Right lobe of liver (tissue), 6 donors: ENCODE measurements around the gene UBE2Q2. TPM values are rescaled to one million over a fixed set of nuclear protein-coding genes. Genes with fewer than 3 reads are reported as not detected.
"Not testable (repeated sequence)": the region's sequence is repeated elsewhere in the genome, so short reads cannot be mapped to it uniquely, and the experiment has no call there.

Experiments used
- ATAC-seq, 4 donors: fragments of 200-7000 bp; cut with Tn5 transposase; one replicate each; pipeline ENCODE4 v1.9.1; 2020; ENCODE audit warnings: mild to moderate bottlenecking in 4 of 4, moderate library complexity in 4 of 4
- DNase-seq, 3 donors: peaks; one replicate each; pipeline ENCODE4 v3.0.0-alpha.2; 2020
- H3K27ac ChIP-seq, 3 donors: fragments of 200-600 bp; one replicate each; pipeline ENCODE4 v1.8.0; 2022
- H3K27me3 ChIP-seq, 2 donors: fragments of 200-600 bp; one replicate each; pipeline ENCODE4 v1.8.0; 2022
- H3K36me3 ChIP-seq, 4 donors: fragments of 200-600 bp; sonication (generic) in 1 of 4; one replicate each; pipeline versions ENCODE4 v1.5.1 to v1.8.0; 2017 to 2022; ENCODE audit warnings: control low read depth in 1 of 4
- H3K4me1 ChIP-seq, 4 donors: fragments of 200-600 bp; sonication (generic) in 1 of 4; one replicate each; pipeline versions ENCODE4 v1.5.1 to v1.8.0; 2017 to 2022; ENCODE audit warnings: control low read depth in 1 of 4
- H3K4me3 ChIP-seq, 3 donors: fragments of 200-600 bp; one replicate each; pipeline ENCODE4 v1.8.0; 2022
- H3K9me3 ChIP-seq, 4 donors: fragments of 200-600 bp; sonication (generic) in 1 of 4; one replicate each; pipeline versions ENCODE4 v1.5.1 to v1.8.0; 2017 to 2022; ENCODE audit warnings: control low read depth in 1 of 4
- POLR2A ChIP-seq: fragments of 450-650 bp; IDR thresholded peaks from one replicate; pipeline ENCODE4 v1.6.1; 2017; ENCODE audit warnings: antibody characterized with exemption, mild to moderate bottlenecking
- WGBS: methylation state at CpG from one replicate; pipeline ENCODE4 v1.1.6; 2018; ENCODE audit warnings: low coverage, low lambda C conversion rate; ENCODE audit not compliant: insufficient coverage; ENCODE audit errors: missing lambda C conversion rate; 5-methylcytosine and 5-hydroxymethylcytosine counted together
- intact Hi-C, 2 donors: fragments of 100-400 bp; cut with DNase I; formaldehyde crosslinking; loops; one replicate each; pipeline versions ENCODE4 v1.11.2 to v1.14.1; 2022
- total RNA-seq, 6 experiments: library from RNA; depleted of rRNA in 2 of 6; stranded (reverse); fragments of >200 nt in 2 of 6; fragmentation: NEBNext Ultra II Directional in 3 of 6; extraction: Animal tissue kit (Norgen Biotek cat#: 25700) in 3 of 6; gene quantifications; one replicate each; pipeline versions ENCODE4 v1.1.0 to v1.2.4, GENCODE V29; 2016 to 2023
- TF ChIP-seq, protein P1 (sequence below), 4 donors: fragments of 200-600 bp in 3 of 4; fragments of 450-650 bp in 1 of 4; IDR thresholded peaks; one replicate each; pipeline versions ENCODE4 v1.5.1 to v1.8.0; 2016 to 2022; ENCODE audit warnings: antibody characterized with exemption in 4 of 4, mild to moderate bottlenecking in 2 of 4
- donor health status: DM: no; HTN: yes; CAD: no.
- donor health status: DM: no; HTN: no; CAD: no.
- donor health status: DM: no; HTN: no; CAD: no.
- donor health status: DM: no; HTN: yes; CAD: no.
- donor health status: DM: no; HTN: yes; CAD: no.

Gene UBE2Q2
- total RNA-seq, 6 experiments from 2014 or later = 2.6 to 9.5 (median 4.6) TPM

DNA sequence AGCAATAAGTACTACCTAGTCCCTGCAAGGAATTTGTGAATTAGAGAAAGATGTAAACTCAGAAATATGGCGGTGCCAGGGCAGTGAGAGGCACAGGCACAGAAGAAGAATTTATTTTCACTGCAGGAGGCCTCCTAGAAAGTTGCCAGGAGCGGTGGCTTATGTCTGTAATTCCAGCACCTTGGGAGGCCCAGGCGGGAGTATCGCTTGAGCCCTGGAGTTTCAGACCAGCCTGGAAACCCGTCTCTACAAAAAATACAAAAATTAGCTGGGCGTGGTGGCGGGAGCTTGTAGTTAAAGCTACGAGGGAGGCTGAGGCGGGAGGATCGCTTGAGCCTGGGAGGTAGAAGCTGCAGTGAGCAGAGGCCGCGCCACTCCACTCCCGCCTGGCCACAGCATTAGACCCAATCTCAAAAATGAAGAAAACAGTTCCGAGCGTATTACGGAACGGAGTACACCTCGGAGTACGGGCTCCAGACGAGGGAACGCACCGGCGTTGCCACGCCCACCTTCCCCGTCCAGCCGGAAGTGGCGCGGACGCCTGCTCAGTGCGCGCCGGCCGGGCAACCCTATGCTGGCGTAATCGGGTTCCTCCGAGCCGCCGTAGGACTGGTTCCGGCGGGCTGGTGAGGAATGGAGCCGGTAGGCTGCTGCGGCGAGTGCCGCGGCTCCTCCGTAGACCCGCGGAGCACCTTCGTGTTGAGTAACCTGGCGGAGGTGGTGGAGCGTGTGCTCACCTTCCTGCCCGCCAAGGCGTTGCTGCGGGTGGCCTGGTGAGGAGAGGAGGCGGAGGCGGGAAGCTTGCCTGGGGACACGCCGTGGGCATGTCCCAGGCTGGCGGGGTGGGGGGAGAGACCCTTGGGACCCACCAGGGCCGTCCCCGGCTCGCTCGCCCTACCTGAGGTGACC is 60.3 kb downstream of the UBE2Q2 start, which contains the start of gene FBXO22:
Gene FBXO22 (plus strand): TSS at position 548 of the 909 bp plus-strand sequence. CDS start 86 bp downstream, at position 634.
- H3K27ac ChIP-seq = peak within 1 kb of the TSS; percentile 69 to 88 (median 79)
- WGBS = 3% methylated on average over 34 of the region's 63 CpGs
- H3K9me3 ChIP-seq = no peaks in the 10 kb centered on the region
- H3K27me3 ChIP-seq = no peaks in the 10 kb centered on the region
- H3K36me3 ChIP-seq = peaks cover 0 to 8% (median 1%) of the 10 kb centered on the region in 4 donors
- peak; percentile 96 to 98 (median 97) for ATAC-seq
- H3K4me1 ChIP-seq = peaks cover 0 to 20% (median 0%) of the 10 kb centered on the region in 4 donors
- peak; percentile 93 to 95 (median 95) for DNase-seq
- peak; percentile 72 for TF ChIP-seq POLR2A
- TF ChIP-seq, protein P1, sequence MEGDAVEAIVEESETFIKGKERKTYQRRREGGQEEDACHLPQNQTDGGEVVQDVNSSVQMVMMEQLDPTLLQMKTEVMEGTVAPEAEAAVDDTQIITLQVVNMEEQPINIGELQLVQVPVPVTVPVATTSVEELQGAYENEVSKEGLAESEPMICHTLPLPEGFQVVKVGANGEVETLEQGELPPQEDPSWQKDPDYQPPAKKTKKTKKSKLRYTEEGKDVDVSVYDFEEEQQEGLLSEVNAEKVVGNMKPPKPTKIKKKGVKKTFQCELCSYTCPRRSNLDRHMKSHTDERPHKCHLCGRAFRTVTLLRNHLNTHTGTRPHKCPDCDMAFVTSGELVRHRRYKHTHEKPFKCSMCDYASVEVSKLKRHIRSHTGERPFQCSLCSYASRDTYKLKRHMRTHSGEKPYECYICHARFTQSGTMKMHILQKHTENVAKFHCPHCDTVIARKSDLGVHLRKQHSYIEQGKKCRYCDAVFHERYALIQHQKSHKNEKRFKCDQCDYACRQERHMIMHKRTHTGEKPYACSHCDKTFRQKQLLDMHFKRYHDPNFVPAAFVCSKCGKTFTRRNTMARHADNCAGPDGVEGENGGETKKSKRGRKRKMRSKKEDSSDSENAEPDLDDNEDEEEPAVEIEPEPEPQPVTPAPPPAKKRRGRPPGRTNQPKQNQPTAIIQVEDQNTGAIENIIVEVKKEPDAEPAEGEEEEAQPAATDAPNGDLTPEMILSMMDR (IDR thresholded peaks at IDR 0.05) = no peak
- intact Hi-C loops = no loop called here
- H3K4me3 ChIP-seq = peak within 1 kb of the TSS; percentile 70 to 97 (median 81)

DNA sequence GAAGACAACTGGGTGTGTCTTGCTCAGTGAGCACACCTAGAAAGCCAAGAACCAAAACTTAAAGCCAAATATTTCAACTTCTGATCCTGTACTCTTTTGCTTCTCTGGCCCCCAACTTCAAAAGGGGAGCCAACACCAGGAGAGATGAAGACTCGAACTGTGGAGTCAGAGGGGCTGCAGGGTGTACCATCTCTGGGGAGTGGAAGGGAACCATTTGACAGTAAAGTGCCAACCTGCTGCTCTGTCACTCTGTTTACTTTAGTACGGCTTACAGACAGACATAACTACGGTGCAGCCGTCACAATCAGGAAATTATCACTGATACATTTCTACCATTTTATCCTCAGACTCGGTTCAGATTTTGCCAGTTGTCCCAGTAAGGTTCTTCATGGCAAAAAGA is 62.0 kb downstream of the UBE2Q2 start:
- H3K27me3 ChIP-seq = no peaks in the 10 kb centered on the region
- TF ChIP-seq, protein P1 (IDR thresholded peaks at IDR 0.05) = no peak
- TF ChIP-seq POLR2A = no peak
- peaks cover 0 to 17% (median 0%) of the 10 kb centered on the region in 4 donors for H3K4me1 ChIP-seq
- H3K27ac ChIP-seq = no peak overlapping the region
- DNase-seq (no peak), ATAC-seq (no peak)
- H3K36me3 ChIP-seq = peaks cover 0 to 8% (median 0%) of the 10 kb centered on the region in 4 donors
- no peaks in the 10 kb centered on the region for H3K9me3 ChIP-seq
- 75% methylated on average over 4 of the region's 5 CpGs for WGBS
- intact Hi-C loops = no loop called here
- no peak overlapping the region for H3K4me3 ChIP-seq

DNA sequence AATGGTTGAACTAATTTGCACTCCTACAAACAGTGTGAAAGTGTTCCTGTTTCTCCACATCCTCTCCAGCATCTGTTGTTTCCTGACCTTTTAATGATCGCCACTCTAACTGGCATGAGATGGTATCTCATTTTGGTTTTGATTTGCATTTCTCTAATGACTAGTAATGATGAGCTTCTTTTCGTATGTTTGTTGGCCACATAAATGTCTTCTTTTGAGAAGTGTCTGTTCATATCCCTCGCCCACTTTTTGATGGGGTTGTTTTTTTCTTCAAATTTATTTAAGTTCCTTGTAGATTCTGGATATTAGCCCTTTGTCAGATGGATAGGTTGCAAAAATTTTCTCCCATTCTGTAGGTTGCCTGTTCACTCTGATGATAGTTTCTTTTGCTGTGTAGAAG is 67.1 kb downstream of the UBE2Q2 start:
- H3K9me3 ChIP-seq, ATAC-seq, H3K4me1 ChIP-seq, H3K4me3 ChIP-seq, DNase-seq, H3K27me3 ChIP-seq, intact Hi-C loops, H3K27ac ChIP-seq: not testable (repeated sequence)
- 93% methylated on average over 3 of the region's 3 CpGs for WGBS
- H3K36me3 ChIP-seq = peaks cover 0 to 27% (median 7%) of the 10 kb centered on the region in 4 donors

DNA sequence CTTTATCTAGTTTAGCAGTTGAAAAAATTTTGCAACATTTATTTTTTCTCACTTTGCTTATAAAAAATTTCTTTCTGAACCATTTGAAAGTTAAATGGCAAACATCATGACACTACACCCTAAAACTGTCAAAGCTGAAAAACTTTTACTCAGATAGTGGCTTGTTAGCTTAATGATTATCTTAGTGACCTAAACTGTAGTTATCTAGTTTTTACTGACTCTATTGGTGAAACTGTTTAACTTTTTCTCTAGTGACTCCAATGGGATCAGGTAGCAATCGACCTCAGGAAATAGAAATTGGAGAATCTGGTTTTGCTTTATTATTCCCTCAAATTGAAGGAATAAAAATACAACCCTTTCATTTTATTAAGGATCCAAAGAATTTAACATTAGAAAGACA is 73.7 kb downstream of the UBE2Q2 start:
- intact Hi-C loops = no loop called here
- DNase-seq = no peak
- H3K27me3 ChIP-seq = no peaks in the 10 kb centered on the region
- no peak overlapping the region for H3K27ac ChIP-seq
- ATAC-seq = peak in 1 of 4 donors; percentile 71
- TF ChIP-seq, protein P1 (IDR thresholded peaks at IDR 0.05) = no peak
- no peak for TF ChIP-seq POLR2A
- no peaks in the 10 kb centered on the region for H3K9me3 ChIP-seq
- H3K4me1 ChIP-seq = peaks cover 0 to 12% (median 4%) of the 10 kb centered on the region in 4 donors
- H3K36me3 ChIP-seq = peaks cover 0 to 23% (median 10%) of the 10 kb centered on the region in 4 donors
- H3K4me3 ChIP-seq = no peak overlapping the region
- WGBS = 20% methylated on average over 1 of the region's 1 CpG

DNA sequence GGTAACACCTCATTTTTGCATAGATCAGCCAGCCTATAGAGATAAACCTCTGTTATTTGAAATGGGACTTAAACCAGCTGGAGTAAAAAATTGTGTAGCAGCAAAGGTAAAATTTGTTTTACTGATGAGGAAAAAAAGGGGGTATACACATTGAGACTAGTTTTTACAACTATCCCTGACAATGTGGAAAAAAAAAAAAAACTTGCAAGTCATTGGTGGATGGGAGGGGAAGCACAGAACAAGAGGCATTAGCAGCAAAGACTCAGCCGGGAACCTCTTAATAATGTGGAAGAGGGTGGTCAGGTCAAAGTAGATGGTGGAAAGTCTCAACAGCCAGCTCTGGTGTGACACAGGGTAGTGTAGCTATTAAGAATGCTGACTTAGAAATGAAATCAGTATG is 74.9 kb downstream of the UBE2Q2 start:
- intact Hi-C loops = no loop called here
- no CpG with 5 or more reads among the region's 1 CpG for WGBS

More for the DNA sequence above, 74.9 kb downstream of the UBE2Q2 start:
- H3K27ac ChIP-seq = no peak overlapping the region
- no peaks in the 10 kb centered on the region for H3K9me3 ChIP-seq
- ATAC-seq (no peak), DNase-seq (no peak)
- peaks cover 0 to 23% (median 10%) of the 10 kb centered on the region in 4 donors for H3K36me3 ChIP-seq
- no peak overlapping the region for H3K4me3 ChIP-seq
- TF ChIP-seq, protein P1 (IDR thresholded peaks at IDR 0.05) = no peak
- no peak for TF ChIP-seq POLR2A
- no peaks in the 10 kb centered on the region for H3K27me3 ChIP-seq
- H3K4me1 ChIP-seq = peaks cover 0 to 18% (median 4%) of the 10 kb centered on the region in 4 donors
